Measurements from ENCODE around the gene SKOR1. TPM values are rescaled to one million over a fixed set of nuclear protein-coding genes. Genes with fewer than 3 reads are reported as not detected.
A peak's percentile ranks its signal among the peaks of the same experiment; 100 is the strongest.

Gene SKOR1
- total and polyA plus RNA-seq, 2 experiments from 2014 or later = 0.11 TPM; not detected in 1

DNA sequence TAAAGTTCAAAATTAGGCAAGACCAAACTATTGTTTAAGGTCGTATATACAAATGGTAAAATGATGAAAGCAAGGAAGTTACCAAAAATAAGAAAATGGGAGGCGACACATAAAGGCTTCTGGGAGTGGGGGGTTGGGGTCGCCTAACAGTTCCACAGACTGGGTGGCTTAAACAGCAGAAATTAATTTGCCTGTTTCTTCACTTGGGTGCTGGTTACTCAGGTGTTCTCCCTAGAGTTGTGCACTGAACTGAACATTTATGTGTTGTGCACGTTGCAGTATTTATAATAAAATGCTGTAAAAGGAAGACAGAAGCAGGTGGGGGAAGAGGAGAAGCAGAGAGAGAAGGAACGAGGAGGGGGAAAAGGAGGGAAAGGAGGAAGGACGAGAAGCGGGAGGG is 25.0 kb downstream of the SKOR1 start:
- 47 to 52% methylated on average over 5 to 7 of the region's 7 CpGs for WGBS, 2 experiments (ENCODE audit: low coverage in 1 of 2, low lambda C conversion rate in 2 of 2, missing lambda C conversion rate in 2 of 2)

GRCh38 chr15:67850994-67851571 is 25.8 kb downstream of the SKOR1 start:
- Histone ChIP-seq H3K9me3 (ENCODE audit: low read depth) (no peaks in the 10 kb centered on the region), H3K27me3 (replicated peaks; ENCODE audit: insufficient read depth) (no peaks in the 10 kb centered on the region), H4K20me1 (ENCODE audit: insufficient read depth) (no peaks in the 10 kb centered on the region), H3K79me2 (ENCODE audit: insufficient read depth) (no peaks in the 10 kb centered on the region), H2AFZ (no peak overlapping the region), H3K4me3 (no peak overlapping the region), H3K4me1 (ENCODE audit: insufficient read depth) (no peaks in the 10 kb centered on the region), H3F3A (ENCODE audit: insufficient read depth) (no peaks in the 10 kb centered on the region), H3K27ac (no peak overlapping the region), H3K9me2 (ENCODE audit: insufficient read depth) (no peaks in the 10 kb centered on the region), H3K36me3 (ENCODE audit: low read depth) (no peaks in the 10 kb centered on the region), H3K9ac (no peak overlapping the region), H3K4me2 (ENCODE audit: unreplicated experiment) (no peak overlapping the region)
- TF ChIP-seq EZH2 (IDR thresholded peaks at IDR 0.05; ENCODE audit: insufficient read depth, poor library complexity, severe bottlenecking) (no peak), EZH2phosphoT487 (IDR thresholded peaks at IDR 0.05; ENCODE audit: insufficient read depth, low read depth) (no peak)
- WGBS, 2 experiments (ENCODE audit: low coverage in 1 of 2, low lambda C conversion rate in 2 of 2, missing lambda C conversion rate in 2 of 2) = 45 to 58% methylated on average over 4 of the region's 4 CpGs
- in situ Hi-C loops (cut with MboI) = loop anchor here (10.0 kb wide), 1 partner anchor 314 kb away; no protein-coding TSS in a partner anchor
- peak; percentile 70 for DNase-seq

More for the DNA sequence above, 25.0 kb downstream of the SKOR1 start:
- H3K9me3 ChIP-seq (ENCODE audit: low read depth) = no peaks in the 10 kb centered on the region
- no peak overlapping the region for H2AFZ ChIP-seq
- H3K9ac ChIP-seq = no peak overlapping the region
- H4K20me1 ChIP-seq (ENCODE audit: insufficient read depth) = no peaks in the 10 kb centered on the region
- no peaks in the 10 kb centered on the region for H3K27me3 ChIP-seq (replicated peaks; ENCODE audit: insufficient read depth)
- DNase-seq = no peak
- TF ChIP-seq EZH2phosphoT487 (IDR thresholded peaks at IDR 0.05; ENCODE audit: insufficient read depth, low read depth) (no peak), EZH2 (IDR thresholded peaks at IDR 0.05; ENCODE audit: insufficient read depth, poor library complexity, severe bottlenecking) (no peak)
- no peak overlapping the region for H3K27ac ChIP-seq
- H3F3A ChIP-seq (ENCODE audit: insufficient read depth) = no peaks in the 10 kb centered on the region
- in situ Hi-C loops (cut with MboI) = loop anchor here (10.0 kb wide), 1 partner anchor 314 kb away; no protein-coding TSS in a partner anchor
- H3K4me3 ChIP-seq = no peak overlapping the region
- H3K4me2 ChIP-seq (ENCODE audit: unreplicated experiment) = no peak overlapping the region
- H3K9me2 ChIP-seq (ENCODE audit: insufficient read depth) = no peaks in the 10 kb centered on the region
- no peaks in the 10 kb centered on the region for H3K36me3 ChIP-seq (ENCODE audit: low read depth)
- H3K79me2 ChIP-seq (ENCODE audit: insufficient read depth) = no peaks in the 10 kb centered on the region
- H3K4me1 ChIP-seq (ENCODE audit: insufficient read depth) = no peaks in the 10 kb centered on the region

DNA sequence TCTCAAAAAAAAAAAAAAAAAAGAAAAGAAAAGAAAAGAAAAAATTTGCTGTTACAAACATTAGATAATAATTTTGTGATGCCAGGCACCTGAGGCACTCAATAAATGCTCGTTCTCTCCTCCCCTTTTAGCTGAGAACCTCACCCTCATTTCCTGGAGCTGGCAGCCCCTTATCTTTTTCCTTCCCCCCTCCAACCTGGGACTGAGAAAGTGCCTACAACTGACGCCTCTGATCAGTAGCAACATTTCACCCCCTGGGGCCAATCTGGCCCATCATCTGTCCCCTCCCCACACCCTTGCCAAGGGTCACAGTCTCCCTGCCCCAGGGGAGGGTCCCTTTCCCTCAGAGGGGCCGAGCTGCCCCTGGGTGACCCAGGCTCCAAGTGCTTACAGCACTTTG is 27.1 kb downstream of the SKOR1 start:
- H3K9ac ChIP-seq = no peak overlapping the region
- no peaks in the 10 kb centered on the region for H3K36me3 ChIP-seq (ENCODE audit: low read depth)
- 77 to 92% methylated on average over 3 of the region's 3 CpGs for WGBS, 2 experiments (ENCODE audit: low coverage in 1 of 2, low lambda C conversion rate in 2 of 2, missing lambda C conversion rate in 2 of 2)
- in situ Hi-C loops (cut with MboI) = loop anchor here (10.0 kb wide), 1 partner anchor 312 kb away; no protein-coding TSS in a partner anchor
- H3K9me3 ChIP-seq (ENCODE audit: low read depth) = no peaks in the 10 kb centered on the region
- H3K4me3 ChIP-seq = no peak overlapping the region
- H4K20me1 ChIP-seq (ENCODE audit: insufficient read depth) = no peaks in the 10 kb centered on the region
- no peaks in the 10 kb centered on the region for H3K27me3 ChIP-seq (replicated peaks; ENCODE audit: insufficient read depth)
- H3K4me2 ChIP-seq (ENCODE audit: unreplicated experiment) = no peak overlapping the region
- DNase-seq = no peak
- no peak overlapping the region for H2AFZ ChIP-seq
- H3F3A ChIP-seq (ENCODE audit: insufficient read depth) = no peaks in the 10 kb centered on the region
- no peak overlapping the region for H3K27ac ChIP-seq
- no peaks in the 10 kb centered on the region for H3K9me2 ChIP-seq (ENCODE audit: insufficient read depth)
- no peaks in the 10 kb centered on the region for H3K4me1 ChIP-seq (ENCODE audit: insufficient read depth)
- TF ChIP-seq EZH2 (IDR thresholded peaks at IDR 0.05; ENCODE audit: insufficient read depth, poor library complexity, severe bottlenecking) (no peak), EZH2phosphoT487 (IDR thresholded peaks at IDR 0.05; ENCODE audit: insufficient read depth, low read depth) (no peak)
- no peaks in the 10 kb centered on the region for H3K79me2 ChIP-seq (ENCODE audit: insufficient read depth)

DNA sequence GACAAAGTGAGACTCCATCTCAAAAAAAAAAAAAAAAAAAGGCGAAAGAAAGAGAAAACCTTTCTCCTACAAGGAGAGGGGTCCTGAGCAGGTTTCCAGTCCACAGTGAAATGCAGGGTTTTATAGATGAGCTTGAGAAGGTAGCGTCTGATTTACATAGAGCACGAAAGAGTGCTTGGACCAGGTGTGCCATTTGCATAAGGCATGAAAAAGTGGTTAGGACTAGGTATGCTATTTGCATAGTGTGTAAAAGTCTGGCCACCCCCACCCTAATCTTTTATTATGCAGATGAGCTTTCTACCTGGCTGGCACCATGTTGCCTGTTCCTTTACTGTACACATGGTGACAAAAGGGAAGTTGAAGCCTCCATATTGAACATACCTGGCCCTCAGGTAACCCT is 28.1 kb downstream of the SKOR1 start:
- Histone ChIP-seq H3K4me3 (no peak overlapping the region), H3K9me3 (ENCODE audit: low read depth) (no peaks in the 10 kb centered on the region), H3K4me2 (ENCODE audit: unreplicated experiment) (no peak overlapping the region), H2AFZ (no peak overlapping the region), H3K36me3 (ENCODE audit: low read depth) (no peaks in the 10 kb centered on the region), H3K27me3 (replicated peaks; ENCODE audit: insufficient read depth) (no peaks in the 10 kb centered on the region), H3K79me2 (ENCODE audit: insufficient read depth) (no peaks in the 10 kb centered on the region), H3K9me2 (ENCODE audit: insufficient read depth) (no peaks in the 10 kb centered on the region), H3K27ac (no peak overlapping the region), H4K20me1 (ENCODE audit: insufficient read depth) (no peaks in the 10 kb centered on the region), H3K9ac (no peak overlapping the region), H3F3A (ENCODE audit: insufficient read depth) (no peaks in the 10 kb centered on the region), H3K4me1 (ENCODE audit: insufficient read depth) (no peaks in the 10 kb centered on the region)
- in situ Hi-C loops (cut with MboI) = loop anchor here (10.0 kb wide), 1 partner anchor 311 kb away; no protein-coding TSS in a partner anchor
- DNase-seq = no peak
- TF ChIP-seq EZH2phosphoT487 (IDR thresholded peaks at IDR 0.05; ENCODE audit: insufficient read depth, low read depth) (no peak), EZH2 (IDR thresholded peaks at IDR 0.05; ENCODE audit: insufficient read depth, poor library complexity, severe bottlenecking) (no peak)
- WGBS, 2 experiments (ENCODE audit: low coverage in 1 of 2, low lambda C conversion rate in 2 of 2, missing lambda C conversion rate in 2 of 2) = 82 to 92% methylated on average over 3 of the region's 3 CpGs

All from GM23248 (cell line).